CD4-positive, alpha-beta T cell treated with Interferon gamma for 1 hour (primary cell): ENCODE data around the gene HDAC5.
A peak's percentile ranks its signal among the peaks of the same experiment; 100 is the strongest.
"Not testable (repeated sequence)": the region's sequence is repeated elsewhere in the genome, so short reads cannot be mapped to it uniquely, and the experiment has no call there.

Experiments used
- DNase-seq: peaks from one replicate; pipeline ENCODE4 v3.0.0-alpha.2; 2020

Gene HDAC5

DNA sequence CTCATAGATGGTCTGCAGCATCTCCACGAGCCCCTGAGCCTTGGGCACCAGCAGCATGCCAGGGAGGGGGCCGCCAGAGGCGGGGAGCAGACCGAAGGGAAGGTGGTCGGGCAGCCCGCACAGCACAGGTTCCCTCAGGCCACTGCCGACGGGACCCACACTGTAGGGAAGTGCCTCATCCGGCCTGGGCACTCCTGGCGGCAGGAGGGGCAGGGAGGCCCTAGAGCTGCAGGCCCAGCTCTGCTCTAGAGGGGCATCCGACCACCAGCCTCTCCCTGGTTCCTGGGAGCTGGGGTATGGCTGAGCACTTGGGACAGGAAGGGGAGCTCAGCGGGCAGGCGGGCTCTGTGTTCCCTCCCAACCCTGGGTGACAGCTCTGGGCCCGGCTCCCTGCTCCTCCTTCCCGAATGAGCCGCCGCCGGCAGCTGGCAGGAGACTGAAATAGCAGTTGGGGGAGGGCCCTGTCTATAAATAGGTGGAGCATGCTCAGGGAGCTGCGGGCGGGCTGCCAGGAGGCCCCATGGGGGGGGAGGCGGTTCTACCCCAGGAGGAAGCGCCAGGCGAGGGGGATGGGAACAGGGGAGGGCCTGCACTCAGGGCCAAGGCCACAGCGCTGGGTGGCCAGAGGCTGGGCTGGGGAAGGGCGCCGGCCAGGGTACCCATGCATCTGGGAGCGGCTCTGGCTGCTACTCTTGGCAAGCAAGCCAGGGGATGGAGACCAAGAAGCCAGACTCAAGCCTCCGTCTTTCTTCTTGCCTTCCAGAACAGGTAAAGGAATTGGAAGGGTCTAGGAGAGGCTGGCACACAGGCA lies 12.4 kb downstream of the HDAC5 start:
- DNase-seq, result peak; percentile 75

DNA sequence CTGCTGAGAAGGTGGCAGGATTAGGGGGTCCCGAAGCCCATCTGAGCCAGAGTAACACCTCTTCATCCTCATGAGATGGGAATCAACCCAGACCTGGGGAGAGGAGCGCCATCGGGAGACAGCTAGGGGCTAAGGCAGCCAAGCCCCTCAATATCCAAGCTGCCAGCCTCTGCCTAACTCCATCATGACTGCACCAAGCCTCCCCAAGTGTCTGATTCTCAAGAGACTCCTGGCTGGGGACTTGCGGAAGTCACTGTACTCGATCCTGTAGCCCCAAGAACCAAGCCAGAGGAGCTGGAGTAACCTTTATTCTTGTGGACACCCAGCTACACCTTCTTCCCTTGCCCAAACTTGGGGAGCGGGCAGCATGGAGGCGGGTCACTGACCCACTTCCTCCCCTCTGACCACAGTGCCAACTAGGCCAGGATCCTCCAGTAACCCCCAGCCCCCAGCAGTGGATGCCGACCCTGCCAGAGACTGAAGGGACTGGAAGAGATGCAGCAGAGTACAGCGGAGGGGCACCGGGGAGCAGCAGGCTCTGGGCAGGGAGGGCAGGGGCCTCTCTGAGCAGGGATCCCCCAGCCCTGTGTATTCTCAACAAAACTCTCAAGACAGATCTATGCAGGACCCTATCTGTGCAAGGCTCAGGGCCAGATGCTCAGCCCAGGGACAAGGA lies 13.3 kb downstream of the HDAC5 start:
- no peak for DNase-seq

DNA sequence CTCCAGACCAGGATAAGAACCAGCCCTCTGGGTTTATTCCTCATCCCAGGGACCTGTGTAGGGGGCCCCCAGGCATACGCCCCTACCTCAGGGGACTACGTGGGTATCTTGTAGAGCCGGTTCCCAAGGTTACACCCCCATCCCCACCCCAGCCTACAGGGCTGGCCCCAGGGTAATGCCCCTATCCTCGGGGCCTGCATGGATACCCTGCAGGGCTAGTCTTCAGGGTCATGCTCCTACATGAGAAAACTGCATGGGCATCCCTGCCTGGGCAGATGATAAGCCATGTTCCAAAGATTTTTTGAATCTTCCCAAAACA lies 14.2 kb downstream of the HDAC5 start:
- DNase-seq, result no peak

DNA sequence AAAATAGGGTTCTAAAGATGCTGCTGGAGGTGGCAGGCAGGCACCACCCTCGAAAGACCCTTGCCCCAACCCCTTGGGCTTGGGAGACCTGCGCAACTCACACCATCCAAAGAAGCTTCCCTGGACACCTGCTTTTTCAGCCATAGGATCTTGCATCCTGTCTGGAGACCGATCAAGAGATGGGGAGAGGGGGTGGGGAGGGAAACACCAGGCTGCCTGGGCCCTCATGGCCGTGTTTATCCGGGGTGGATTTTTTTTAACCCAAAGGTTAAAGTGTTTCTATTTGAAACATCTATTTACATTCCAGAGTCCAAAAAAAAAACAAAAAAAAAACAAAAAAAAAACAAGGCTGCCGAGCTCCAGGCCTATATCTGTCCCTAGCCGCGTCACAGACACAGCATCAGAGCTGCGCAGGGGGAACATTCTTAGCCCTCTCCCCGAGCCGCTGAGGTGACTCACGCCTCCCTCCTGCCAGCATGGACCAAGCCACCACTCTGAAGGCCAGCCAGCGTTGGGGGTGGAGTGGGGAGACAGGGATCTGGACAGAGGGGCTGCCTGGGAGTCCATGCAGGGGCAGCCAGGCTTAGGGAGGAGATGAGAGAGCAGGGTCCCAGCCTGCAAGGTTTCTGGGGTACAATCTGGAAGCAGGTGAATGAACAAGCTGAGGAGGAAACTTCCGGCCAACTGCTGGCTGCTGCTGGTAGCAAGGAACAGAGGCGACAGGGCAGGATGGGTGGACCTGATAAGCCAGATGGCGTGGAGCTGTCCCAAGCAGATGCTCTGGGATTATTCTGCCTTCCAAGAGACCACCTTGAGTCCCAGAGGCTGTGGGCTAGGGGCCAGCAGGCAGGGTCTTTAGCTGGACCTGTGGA lies 14.8 kb downstream of the HDAC5 start:
- DNase-seq, result no peak

DNA sequence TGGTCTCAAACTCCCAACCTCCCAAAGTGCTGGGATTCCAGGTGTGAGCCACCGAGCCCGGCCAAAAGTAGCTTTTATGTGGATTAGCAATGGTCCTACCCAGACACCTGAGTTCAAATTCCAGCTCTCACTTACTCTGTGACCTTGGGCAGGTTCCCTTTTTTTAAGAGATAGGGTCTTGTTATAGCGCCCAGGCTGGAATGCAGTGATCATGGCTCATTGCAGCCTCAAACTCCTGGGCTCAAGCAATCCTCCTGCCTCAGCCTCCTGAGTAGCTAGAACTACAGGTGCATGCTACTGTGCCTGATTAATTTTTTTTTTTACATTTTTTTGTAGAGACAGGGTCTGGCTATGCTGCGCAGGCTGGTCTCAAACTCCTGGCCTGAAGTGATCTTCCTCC lies 16.6 kb downstream of the HDAC5 start:
- DNase-seq, result no peak

DNA sequence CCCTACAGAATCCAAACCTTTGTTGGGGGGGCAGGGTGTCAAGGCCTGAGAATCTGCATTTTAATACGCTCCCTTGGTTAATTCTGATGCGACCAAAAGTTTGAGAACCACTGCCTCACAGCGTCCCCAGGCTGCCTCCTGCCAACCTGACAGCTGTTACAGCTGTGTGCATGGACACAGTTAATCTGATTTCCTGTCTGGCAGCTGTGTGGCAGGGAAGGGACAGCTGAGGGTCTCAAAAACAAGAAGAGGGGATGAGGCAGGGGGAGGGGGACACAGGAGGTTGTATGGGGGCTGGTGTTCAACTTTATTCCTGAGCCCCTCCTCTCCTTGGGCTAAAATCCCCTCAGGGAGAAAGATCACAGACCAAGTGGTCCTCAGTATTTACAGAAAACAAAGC lies 17.5 kb downstream of the HDAC5 start:
- no peak for DNase-seq

DNA sequence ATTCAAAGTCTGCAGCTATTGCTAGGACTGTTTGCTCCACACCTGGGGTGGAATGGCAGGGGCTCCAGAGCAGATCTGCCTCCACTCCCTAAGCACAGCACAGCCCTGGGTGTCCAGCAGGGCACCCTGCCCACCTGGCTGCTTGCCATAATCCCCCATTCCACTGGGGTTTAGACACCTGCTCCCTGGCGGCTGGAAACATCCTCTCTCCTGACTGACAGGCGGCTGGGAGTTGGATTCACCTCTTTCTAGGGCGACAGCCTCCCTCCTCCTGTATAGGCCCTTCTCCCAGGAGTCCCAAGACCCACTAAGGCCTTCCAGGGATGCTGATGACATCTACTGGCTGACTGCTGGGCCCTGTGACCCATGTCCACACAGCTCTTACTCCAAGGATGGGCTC lies 18.0 kb downstream of the HDAC5 start:
- DNase-seq, result no peak

DNA sequence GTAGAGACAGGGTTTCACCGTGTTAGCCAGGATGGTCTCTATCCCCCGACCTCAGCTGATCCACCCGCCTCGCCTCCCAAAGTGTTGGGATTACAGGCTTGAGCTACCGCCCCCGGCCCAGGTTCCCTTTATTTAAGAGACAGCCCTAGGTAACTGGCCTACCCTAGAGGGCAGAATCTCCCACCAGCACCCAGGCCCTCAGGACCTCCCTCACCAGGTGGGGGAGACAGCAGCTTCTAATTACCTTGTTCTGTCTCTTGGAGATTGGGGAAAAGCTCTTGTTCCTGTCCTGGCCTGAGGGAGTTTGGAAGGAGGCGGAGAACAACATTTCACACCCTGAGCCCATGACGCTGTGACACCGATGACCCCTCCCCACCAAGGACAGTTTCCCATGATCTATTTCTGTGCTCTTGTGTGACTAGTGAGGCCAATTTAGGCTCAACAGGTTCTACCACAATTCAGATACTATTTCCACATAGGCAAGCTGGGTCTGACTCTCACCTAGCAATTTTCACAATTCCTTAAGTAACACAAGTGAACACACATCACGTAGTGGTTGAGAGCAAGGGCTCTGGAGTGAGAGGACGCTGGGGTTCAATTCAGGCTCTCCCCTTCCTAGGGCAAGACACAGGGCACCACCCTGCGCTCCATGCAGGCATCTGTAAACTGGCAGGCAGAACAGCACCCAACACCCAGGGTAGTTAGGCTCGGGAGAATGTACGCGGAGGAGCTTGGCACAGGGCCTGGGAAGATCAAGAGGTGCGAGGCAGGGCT lies 20.4 kb downstream of the HDAC5 start:
- DNase-seq, result no peak

DNA sequence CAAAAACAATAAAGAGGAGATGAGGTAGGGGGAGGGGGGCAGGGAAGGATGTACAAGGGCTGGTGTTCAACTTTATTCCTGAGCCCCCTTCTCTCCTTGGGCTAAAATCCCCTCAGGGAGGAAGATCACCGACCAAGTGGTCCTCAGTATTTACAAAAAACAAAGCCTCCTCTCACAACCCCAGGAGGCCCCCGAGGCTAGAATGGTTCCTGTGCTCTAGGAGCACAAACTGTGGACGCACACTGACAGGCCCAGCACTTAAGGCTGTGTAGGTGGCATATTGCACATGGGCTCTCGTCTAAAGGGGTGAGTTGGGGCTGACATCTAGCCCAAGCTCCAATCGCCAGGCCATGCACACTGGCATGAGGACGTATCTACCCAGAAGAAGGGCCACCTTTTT lies 21.6 kb downstream of the HDAC5 start:
- not testable (repeated sequence) for DNase-seq

DNA sequence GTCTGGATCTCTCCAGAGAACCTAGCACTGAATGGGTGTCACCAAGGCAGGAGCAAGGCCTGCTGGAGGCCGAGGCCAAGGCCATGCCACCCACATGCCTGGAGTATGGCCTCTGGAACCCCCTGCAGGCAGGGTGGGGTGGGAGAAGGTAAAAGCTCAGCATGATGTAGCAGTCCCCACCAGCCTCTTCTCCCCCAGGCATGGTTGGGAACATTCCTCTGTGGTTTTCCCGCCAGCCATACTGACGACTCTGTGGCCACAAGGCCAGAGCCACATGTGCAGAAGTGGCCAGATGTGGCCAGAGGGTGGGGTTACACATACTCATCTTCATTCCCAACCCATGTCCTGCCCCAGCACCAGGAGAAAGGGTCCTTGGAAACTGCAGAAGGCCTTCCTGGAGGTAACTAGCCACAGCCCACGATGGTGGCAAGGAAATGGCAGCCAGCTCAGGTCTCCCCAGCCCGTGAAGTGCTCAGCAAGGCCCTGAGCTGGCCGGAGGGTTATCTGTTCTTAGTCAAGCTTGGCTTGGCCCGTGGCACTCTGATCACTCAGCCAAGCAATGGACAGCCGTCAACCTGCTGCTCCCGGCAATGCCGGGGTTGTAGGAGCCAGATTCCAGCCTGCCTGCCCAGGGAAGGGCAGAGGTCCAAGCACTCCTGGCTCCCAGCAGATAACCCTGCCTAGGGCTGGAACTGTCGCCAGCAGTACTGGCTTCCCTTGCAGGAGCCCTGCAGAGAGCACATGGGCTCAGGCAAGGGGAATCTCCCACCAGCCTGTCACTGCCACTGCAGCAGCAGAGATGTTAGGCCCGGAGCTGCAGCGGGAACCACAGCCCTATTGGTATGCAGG lies 26.1 kb downstream of the HDAC5 start:
- no peak for DNase-seq

DNA sequence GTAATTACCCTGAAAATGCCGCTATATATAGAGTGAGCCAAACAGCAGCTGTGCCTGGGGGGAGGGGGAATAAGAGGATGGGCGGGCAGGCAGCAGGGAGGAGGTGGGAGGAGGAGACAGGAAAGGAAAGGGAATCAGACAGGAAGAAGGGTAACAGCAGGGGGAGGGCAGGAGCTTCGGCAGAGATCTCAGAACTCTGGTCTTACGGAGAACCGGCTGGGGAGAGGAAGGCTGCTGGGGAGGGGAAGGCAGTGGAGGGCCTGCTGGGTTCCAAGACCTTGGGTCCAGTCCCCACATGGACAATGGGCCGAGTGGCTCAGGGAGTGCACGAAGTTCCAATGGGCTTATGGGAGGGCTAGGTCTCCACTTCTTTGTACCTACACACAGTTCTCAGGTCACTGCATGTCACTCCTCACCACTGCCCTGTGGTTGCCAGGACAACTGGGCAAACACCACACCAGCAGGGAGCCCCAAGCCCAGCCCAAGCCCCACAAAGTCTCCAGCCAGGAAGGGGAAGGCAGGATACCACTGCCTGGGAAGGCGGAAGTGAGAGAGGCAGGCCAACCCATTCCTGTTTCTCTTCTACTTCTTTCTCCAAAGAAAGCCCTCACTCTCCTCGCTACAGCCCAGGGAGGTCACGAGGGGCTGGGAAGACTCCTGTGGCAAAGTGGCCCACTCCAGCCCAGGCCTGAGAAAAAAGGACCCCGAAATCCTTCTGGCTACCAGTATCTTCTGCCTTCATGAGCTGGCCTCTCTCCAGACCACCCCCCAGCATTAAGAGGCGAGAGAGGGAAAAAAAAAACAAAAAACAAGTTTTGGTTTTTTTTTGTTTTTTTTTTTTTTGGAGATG lies 27.6 kb downstream of the HDAC5 start:
- peak; percentile 47 for DNase-seq

DNA sequence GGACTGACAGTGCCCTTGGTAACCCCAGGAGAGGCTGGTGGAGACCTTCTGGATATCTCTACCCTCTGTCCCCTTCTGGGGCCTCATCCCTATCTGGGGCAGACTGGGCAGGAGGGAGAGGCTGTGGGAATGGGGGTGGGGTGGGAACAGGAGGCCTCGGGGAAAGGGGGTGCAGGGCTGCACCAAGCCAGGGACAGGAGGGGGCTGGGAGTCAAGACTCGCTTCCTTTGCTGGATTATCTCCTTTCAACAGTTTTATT lies 28.1 kb downstream of the HDAC5 start:
- no peak for DNase-seq

DNA sequence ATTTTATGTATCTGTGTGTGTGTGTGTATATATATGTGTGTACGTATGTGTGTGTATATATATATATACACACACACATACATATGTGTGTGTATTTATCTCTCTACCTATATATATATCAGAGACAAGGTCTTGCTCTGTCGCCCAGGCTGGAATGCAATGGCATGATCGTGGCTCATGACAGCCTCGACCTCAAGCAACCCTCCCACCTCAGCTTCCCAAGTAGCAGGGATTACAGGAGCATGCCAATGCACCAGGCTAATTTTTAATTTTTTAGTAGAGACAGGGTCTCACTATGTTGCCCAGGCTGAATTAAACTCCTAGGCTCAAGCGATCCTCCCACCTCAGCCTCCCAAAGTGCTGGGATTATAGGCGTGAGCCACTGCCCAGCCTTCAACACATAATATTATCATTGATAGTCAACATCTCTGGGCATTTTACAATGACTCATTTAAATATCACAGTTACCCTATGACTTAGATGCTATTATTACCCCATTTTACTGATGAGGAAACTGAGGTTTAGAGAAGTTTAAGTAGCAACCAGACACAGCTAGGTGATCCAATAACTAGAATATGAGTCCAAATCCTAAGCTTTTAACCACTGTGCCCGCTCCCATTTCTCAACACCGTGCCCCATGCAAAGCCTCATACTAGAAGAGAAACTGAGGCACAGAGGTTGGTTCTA lies 28.6 kb downstream of the HDAC5 start:
- no peak for DNase-seq

DNA sequence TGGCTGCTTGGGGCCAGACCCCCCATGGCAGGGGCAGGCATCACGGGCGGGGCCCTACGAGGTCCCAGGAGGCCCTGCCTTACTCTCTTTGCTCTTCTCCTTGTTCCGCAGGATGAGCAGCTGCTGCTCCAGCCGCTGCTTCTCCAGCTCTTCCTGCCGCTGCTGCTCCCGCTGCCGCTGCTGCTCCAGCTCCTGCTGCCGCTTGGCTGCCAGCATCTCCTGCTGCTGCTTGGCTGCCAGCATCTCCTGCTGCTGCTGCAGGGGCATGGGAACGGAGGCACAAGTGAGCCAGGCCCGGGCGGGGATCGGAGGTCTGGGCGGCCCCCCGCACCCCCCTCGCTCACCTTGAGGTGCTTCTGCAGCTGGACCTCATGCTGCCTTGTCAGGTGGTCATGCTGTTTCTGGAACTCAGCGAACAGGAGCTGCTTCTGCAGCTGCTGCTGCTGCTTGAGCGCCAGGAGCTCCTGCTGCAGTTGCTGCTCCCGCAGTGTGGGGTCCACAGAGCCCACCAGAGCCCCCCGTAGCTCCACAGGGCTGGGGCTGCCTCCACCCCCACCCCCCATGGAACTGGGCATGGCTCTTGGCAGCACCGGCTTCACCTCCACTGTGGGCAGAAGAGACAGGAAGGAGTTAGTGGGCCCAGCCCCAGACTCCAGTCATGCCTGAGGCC lies 30.1 kb downstream of the HDAC5 start:
- DNase-seq, result no peak

DNA sequence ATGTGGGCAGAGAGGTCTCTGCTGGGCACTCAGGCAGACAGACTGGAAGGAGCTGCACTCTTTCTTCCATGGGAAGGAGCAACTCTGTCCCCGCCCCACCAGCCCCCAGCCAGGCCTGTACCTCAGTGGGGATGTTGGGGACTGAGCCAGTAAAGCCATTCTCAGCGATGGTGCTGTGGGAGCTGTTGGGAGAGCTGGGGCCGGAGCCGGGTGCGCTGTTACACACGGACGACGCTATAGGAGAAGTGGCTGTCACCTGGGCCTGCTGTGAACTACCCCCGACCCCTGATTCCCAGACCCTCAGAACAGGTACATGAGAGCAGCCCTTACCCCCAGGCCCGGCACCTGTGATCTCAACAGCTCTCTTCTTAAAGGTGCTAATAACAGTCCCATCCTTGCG lies 31.4 kb downstream of the HDAC5 start:
- DNase-seq, result no peak

DNA sequence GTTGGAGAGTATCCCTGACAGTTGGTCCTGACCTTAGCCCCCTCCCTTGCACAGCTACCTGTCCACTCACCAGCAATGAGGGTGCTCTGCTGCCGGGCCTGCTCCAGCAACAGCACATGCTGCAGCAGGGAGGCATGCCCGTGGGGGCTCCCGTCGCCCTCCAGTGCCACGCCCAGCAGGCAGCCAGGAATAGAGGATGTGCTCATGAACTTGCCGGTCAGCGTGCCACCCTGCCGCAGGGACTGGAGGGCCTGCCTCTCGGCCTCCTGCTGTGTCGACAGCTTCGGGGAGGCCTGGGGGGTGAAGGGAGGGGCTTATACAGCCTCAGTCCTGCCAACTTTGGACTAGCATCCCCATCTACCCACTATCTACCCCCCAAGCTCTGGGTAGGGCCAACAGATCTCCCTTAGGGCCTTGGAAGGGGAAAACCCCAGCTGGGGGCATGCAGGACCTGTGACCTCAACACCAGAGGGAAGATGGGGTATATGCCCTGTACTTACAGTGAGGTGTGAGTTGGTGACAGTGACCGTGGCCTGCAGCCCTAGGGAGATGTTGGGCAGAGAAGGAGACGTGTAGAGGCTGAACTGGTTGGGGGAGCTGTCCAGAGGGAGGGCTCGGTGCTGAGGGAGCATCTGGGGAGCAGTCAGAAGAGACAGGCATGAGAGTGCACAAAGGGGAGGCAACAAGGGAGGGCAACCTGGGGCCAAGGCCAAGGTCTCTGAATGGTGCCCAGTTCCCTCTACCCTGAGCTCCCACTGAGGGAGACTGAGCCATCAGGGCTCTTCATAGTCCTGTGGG lies 32.0 kb downstream of the HDAC5 start:
- DNase-seq, result no peak

DNA sequence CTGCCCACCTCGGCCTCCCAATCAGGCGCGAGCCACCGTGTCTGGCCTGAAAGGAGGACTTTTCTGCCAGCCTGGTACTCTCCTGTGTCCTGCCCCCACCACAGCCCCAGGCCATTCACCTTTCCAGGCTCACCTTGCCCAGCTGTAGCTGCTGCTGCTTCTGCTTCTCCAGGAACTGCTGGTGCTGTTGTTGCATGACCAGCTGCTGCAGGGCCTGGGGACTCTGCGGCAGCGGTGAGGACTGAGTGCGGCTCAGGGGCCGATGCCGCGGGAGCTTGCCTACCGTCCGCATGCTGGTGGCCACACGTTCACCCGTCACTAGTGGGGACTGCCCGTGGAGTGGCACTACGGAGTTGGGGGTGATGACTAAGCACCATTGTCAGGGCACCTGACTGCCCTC lies 35.2 kb downstream of the HDAC5 start:
- no peak for DNase-seq

DNA sequence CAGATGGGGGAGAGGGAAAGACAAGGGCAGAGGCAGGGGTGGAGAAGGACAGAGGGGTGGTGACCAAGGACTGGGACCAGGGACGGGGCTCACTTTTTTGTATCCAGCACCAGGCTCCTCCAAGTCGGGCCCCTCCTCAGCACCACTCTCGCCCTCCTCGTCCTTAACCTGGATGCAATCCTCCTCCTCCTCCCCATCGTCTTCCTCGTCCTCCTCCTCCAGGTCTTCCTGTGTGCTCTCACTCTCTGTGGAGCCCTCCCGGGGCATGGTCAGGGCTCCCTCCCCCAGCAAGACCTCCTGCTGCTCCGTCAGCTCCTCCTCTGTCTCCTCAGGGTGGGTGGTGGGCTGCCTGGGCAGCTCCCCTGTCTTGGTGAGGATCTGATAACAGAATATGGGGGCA lies 36.1 kb downstream of the HDAC5 start:
- DNase-seq, result no peak
